HEK293 (cell line): ENCODE results near the gene TMSB15B.
"Not testable (repeated sequence)": the region's sequence is repeated elsewhere in the genome, so short reads cannot be mapped to it uniquely, and the experiment has no call there.

Experiments
- MYNN ChIP-seq: fragments of 450-650 bp; formaldehyde crosslinking; IDR thresholded peaks from 2 replicates; pipeline ENCODE4 v1.5.1; 2016; ENCODE audit warnings: missing biosample characterization, missing genetic modification characterization, borderline replicate concordance
- PRDM1 ChIP-seq: fragments of 450-650 bp; formaldehyde crosslinking; IDR thresholded peaks from 2 replicates; pipeline ENCODE4; 2016; ENCODE audit warnings: missing biosample characterization, missing genetic modification characterization
- SP2 ChIP-seq: fragments of 450-650 bp; formaldehyde crosslinking; IDR thresholded peaks from 2 replicates; pipeline ENCODE4 v1.5.1; 2016; ENCODE audit warnings: missing biosample characterization, missing genetic modification characterization
- TCF7L2 ChIP-seq: IDR thresholded peaks from 2 replicates; pipeline ENCODE4 v1.6.1; 2011; ENCODE audit warnings: low read depth, mild to moderate bottlenecking, inconsistent platforms, low read length, moderate library complexity, borderline replicate concordance
- YY1 ChIP-seq: fragments of 450-650 bp; formaldehyde crosslinking; IDR thresholded peaks from 2 replicates; pipeline ENCODE4 v1.5.1; 2018; ENCODE audit warnings: missing biosample characterization, missing genetic modification characterization
- ZBTB21 ChIP-seq: fragments of 450-650 bp; formaldehyde crosslinking; IDR thresholded peaks from 2 replicates; pipeline ENCODE4 v1.5.1; 2017; ENCODE audit warnings: missing biosample characterization, missing genetic modification characterization
- ZBTB8A ChIP-seq: fragments of 450-650 bp; formaldehyde crosslinking; IDR thresholded peaks from 2 replicates; pipeline ENCODE4 v1.5.1; 2016; ENCODE audit warnings: missing biosample characterization, missing genetic modification characterization
- ZNF785 ChIP-seq: fragments of 450-650 bp; formaldehyde crosslinking; IDR thresholded peaks from 2 replicates; pipeline ENCODE4 v1.5.1; 2016; ENCODE audit warnings: missing biosample characterization, missing genetic modification characterization
- TF ChIP-seq, protein P1 (sequence below): fragments of 450-650 bp; formaldehyde crosslinking; IDR thresholded peaks from 2 replicates; pipeline ENCODE4 v1.5.1; 2017; ENCODE audit warnings: missing biosample characterization, missing genetic modification characterization
- TF ChIP-seq, protein P2 (sequence below): fragments of 450-650 bp; formaldehyde crosslinking; IDR thresholded peaks from 2 replicates; pipeline ENCODE4 v1.5.1; 2016; ENCODE audit warnings: missing biosample characterization, missing genetic modification characterization
- TF ChIP-seq, protein P3 (sequence below): fragments of 450-650 bp; formaldehyde crosslinking; IDR thresholded peaks from 2 replicates; pipeline ENCODE4 v1.5.1; 2016; ENCODE audit warnings: missing biosample characterization, missing genetic modification characterization
- TF ChIP-seq, protein P4 (sequence below): fragments of 450-650 bp; formaldehyde crosslinking; IDR thresholded peaks from 2 replicates; pipeline ENCODE4 v1.5.1; 2016; ENCODE audit warnings: missing biosample characterization, missing genetic modification characterization

DNA sequence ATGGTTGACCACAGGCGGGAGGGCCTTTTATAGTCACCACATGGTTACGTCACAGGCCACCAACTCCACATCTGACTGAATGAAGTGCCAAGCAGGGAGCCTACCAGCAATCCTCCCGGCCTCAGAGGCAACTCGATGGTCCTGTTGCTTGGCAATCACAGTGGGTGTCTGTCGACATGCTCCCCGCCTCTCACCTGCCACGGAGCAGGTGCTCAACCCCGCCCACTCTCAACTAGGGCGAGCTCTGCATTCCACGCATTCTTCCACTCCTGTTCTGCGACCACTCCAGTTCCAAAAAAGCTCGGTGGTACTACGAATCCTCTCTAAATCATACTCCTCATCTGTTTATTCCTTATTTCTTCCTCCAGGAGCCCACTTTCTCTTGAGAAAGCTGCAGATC lies 21.1 kb downstream of the TMSB15B start:
- TF ChIP-seq, protein P1, sequence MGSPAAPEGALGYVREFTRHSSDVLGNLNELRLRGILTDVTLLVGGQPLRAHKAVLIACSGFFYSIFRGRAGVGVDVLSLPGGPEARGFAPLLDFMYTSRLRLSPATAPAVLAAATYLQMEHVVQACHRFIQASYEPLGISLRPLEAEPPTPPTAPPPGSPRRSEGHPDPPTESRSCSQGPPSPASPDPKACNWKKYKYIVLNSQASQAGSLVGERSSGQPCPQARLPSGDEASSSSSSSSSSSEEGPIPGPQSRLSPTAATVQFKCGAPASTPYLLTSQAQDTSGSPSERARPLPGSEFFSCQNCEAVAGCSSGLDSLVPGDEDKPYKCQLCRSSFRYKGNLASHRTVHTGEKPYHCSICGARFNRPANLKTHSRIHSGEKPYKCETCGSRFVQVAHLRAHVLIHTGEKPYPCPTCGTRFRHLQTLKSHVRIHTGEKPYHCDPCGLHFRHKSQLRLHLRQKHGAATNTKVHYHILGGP = not testable (repeated sequence)
- TF ChIP-seq, protein P2, sequence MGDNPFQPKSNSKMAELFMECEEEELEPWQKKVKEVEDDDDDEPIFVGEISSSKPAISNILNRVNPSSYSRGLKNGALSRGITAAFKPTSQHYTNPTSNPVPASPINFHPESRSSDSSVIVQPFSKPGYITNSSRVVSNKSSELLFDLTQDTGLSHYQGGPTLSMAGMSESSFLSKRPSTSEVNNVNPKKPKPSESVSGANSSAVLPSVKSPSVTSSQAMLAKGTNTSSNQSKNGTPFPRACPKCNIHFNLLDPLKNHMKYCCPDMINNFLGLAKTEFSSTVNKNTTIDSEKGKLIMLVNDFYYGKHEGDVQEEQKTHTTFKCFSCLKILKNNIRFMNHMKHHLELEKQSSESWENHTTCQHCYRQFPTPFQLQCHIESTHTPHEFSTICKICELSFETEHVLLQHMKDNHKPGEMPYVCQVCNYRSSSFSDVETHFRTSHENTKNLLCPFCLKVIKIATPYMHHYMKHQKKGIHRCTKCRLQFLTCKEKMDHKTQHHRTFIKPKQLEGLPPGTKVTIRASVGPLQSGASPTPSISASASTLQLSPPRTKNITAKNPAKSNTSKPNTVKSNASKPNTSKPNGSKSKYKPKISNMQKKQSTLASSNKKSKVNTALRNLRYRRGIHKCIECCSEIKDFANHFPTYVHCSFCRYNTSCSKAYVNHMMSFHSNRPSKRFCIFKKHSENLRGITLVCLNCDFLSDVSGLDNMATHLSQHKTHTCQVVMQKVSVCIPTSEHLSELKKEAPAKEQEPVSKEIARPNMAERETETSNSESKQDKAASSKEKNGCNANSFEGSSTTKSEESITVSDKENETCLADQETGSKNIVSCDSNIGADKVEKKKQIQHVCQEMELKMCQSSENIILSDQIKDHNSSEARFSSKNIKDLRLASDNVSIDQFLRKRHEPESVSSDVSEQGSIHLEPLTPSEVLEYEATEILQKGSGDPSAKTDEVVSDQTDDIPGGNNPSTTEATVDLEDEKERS (tag by site-specific recombination) = not testable (repeated sequence)
- not testable (repeated sequence) for TF ChIP-seq ZBTB21 (tag by site-specific recombination); SP2 (tag by site-specific recombination); TCF7L2; YY1; PRDM1; ZNF785; MYNN (tag by site-specific recombination); ZBTB8A (tag by site-specific recombination)
- TF ChIP-seq, protein P3, sequence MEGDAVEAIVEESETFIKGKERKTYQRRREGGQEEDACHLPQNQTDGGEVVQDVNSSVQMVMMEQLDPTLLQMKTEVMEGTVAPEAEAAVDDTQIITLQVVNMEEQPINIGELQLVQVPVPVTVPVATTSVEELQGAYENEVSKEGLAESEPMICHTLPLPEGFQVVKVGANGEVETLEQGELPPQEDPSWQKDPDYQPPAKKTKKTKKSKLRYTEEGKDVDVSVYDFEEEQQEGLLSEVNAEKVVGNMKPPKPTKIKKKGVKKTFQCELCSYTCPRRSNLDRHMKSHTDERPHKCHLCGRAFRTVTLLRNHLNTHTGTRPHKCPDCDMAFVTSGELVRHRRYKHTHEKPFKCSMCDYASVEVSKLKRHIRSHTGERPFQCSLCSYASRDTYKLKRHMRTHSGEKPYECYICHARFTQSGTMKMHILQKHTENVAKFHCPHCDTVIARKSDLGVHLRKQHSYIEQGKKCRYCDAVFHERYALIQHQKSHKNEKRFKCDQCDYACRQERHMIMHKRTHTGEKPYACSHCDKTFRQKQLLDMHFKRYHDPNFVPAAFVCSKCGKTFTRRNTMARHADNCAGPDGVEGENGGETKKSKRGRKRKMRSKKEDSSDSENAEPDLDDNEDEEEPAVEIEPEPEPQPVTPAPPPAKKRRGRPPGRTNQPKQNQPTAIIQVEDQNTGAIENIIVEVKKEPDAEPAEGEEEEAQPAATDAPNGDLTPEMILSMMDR (tag by site-specific recombination) = not testable (repeated sequence)
- TF ChIP-seq, protein P4, sequence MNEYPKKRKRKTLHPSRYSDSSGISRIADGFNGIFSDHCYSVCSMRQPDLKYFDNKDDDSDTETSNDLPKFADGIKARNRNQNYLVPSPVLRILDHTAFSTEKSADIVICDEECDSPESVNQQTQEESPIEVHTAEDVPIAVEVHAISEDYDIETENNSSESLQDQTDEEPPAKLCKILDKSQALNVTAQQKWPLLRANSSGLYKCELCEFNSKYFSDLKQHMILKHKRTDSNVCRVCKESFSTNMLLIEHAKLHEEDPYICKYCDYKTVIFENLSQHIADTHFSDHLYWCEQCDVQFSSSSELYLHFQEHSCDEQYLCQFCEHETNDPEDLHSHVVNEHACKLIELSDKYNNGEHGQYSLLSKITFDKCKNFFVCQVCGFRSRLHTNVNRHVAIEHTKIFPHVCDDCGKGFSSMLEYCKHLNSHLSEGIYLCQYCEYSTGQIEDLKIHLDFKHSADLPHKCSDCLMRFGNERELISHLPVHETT = not testable (repeated sequence)
